Measurements from ENCODE around the gene ZNF335. TPM values are rescaled to one million over a fixed set of nuclear protein-coding genes. Genes with fewer than 3 reads are reported as not detected.
A peak's percentile ranks its signal among the peaks of the same experiment; 100 is the strongest.

ZNF335 gene
- total and polyA plus RNA-seq, 2 of the 13 experiments (the other 11 are each of a cell fraction or from before 2014, with no cell fraction given): 9.7 to 13.7 TPM

DNA sequence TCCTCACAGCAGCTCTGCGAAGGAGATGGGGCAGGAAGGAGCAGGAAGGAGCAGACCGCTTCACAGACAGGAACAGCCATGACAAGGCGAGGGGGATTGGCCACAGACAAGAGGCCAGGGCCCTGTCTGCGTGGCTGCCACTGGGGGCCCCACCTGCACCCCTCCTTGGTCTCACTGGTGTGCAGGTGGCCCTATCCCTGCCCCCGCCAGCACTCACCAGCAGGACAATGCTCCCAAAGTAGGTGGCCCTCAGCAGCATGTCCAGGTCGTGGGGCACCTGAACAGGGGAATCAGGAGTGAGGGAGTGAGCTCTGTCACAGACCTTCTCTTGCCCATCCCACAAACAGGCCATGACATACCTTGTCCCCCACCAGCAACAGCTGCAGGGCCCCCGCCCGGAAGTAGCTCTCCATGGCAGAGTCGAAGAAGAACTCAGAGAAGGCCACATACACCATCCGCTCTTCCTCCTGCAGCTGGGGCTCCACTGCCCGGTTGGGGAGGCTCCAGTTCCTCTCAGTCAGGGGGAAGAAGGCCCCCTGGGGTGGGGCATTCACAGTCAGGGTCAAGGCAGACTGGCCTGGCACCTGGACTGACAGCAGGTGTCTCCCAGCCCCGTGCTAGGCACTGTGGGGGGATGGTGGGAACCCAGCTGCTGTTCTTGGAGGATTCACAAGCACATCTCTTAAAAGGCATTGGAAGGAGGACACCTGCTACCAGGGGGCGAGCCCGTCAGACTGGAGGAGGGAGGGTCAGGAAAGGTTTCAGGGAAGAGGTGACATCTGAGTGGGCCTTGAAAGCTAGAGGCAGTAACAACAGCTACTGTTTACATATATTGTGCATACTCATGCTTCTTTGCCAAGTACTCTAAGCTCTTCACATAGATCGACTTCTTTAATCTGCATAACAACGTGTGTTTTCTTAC is 67.2 kb downstream of the ZNF335 start (continued):
- TF ChIP-seq ZBTB10 (CRISPR knock-in tag; IDR thresholded peaks at IDR 0.05; ENCODE audit: borderline replicate concordance) (no peak), CCDC6 (CRISPR knock-in tag; IDR thresholded peaks at IDR 0.05) (no peak), CEBPZ (IDR thresholded peaks at IDR 0.05; ENCODE audit: low read length) (no peak), CREM (IDR thresholded peaks at IDR 0.05) (no peak), CREM (CRISPR knock-in tag; IDR thresholded peaks at IDR 0.05) (no peak), KDM5B (CRISPR knock-in tag; IDR thresholded peaks at IDR 0.05; ENCODE audit: borderline replicate concordance) (0 out of 2 replicates have a peak, but pooled peaks have one; percentile 48), PITX1 (CRISPR knock-in tag; IDR thresholded peaks at IDR 0.05) (no peak), CHD2 (IDR thresholded peaks at IDR 0.05; ENCODE audit: low read depth, low read length) (no peak), ZFP1 (CRISPR knock-in tag; IDR thresholded peaks at IDR 0.05) (no peak), GMEB2 (CRISPR knock-in tag; IDR thresholded peaks at IDR 0.05; ENCODE audit: low read depth) (no peak), SIN3A (IDR thresholded peaks at IDR 0.05; ENCODE audit: borderline replicate concordance, low read depth, low read length) (no peak), LRRFIP1 (CRISPR knock-in tag; conservative IDR thresholded peaks at IDR 0.05) (no peak), CENPT (CRISPR knock-in tag; IDR thresholded peaks at IDR 0.05; ENCODE audit: low read depth) (no peak), KLF12 (CRISPR knock-in tag; IDR thresholded peaks at IDR 0.05; ENCODE audit: borderline replicate concordance) (no peak), TBL1XR1 (IDR thresholded peaks at IDR 0.05; ENCODE audit: borderline replicate concordance, low read length, partially characterized antibody) (no peak), KLF13 (CRISPR knock-in tag; IDR thresholded peaks at IDR 0.05) (0 out of 2 replicates have a peak, but pooled peaks have one; percentile 29), ZNF350 (CRISPR knock-in tag; IDR thresholded peaks at IDR 0.05; ENCODE audit: borderline replicate concordance, low read depth) (peak; percentile 53; the same call in 1 of the 2 replicates), EED (CRISPR knock-in tag; IDR thresholded peaks at IDR 0.05) (no peak)

All from HepG2 (cell line).